NCI-H2196 (cell line): ENCODE results near the gene CNTN6.

ENCODE experiments used
- DNase-seq: peaks from one replicate; lab custom pipeline; 2025; ENCODE audit not compliant: unreplicated experiment; lab: John Stamatoyannopoulos, UW

The CNTN6 gene

GRCh38 chr3:1171320-1171719 is 78.5 kb downstream of the CNTN6 start:
- DNase-seq: no peak

GRCh38 chr3:1172644-1173043 is 79.8 kb downstream of the CNTN6 start:
- DNase-seq: no peak

GRCh38 chr3:1179146-1179545 is 86.3 kb downstream of the CNTN6 start:
- no peak for DNase-seq

- DNase-seq: no peak
Observed at GRCh38 chr3:1183320-1184048, 90.7 kb downstream of the CNTN6 start.

- DNase-seq: no peak
Observed at GRCh38 chr3:1190569-1190968, 97.7 kb downstream of the CNTN6 start.

- no peak for DNase-seq
Observed at GRCh38 chr3:1191026-1191425, 98.2 kb downstream of the CNTN6 start.

- no peak for DNase-seq
Observed at GRCh38 chr3:1195947-1196346, 103.1 kb downstream of the CNTN6 start.

- DNase-seq: no peak
Observed at GRCh38 chr3:1197051-1197450, 104.2 kb downstream of the CNTN6 start.

- DNase-seq: no peak
Observed at GRCh38 chr3:1200371-1200770, 107.5 kb downstream of the CNTN6 start.

- DNase-seq: no peak
Observed at GRCh38 chr3:1207904-1208303, 115.1 kb downstream of the CNTN6 start.

GRCh38 chr3:1214933-1215332 is 122.1 kb downstream of the CNTN6 start:
- DNase-seq: no peak

- no peak for DNase-seq
Observed at GRCh38 chr3:1216856-1217255, 124.0 kb downstream of the CNTN6 start.

- no peak for DNase-seq
Observed at GRCh38 chr3:1227111-1227510, 134.3 kb downstream of the CNTN6 start.

GRCh38 chr3:1228289-1228688 is 135.5 kb downstream of the CNTN6 start:
- no peak for DNase-seq

GRCh38 chr3:1230920-1231319 is 138.1 kb downstream of the CNTN6 start:
- DNase-seq: no peak

GRCh38 chr3:1232276-1232675 is 139.5 kb downstream of the CNTN6 start:
- DNase-seq: no peak

- no peak for DNase-seq
Observed at GRCh38 chr3:1235526-1236120, 142.8 kb downstream of the CNTN6 start.

- DNase-seq: no peak
Observed at GRCh38 chr3:1251282-1252060, 158.6 kb downstream of the CNTN6 start.

- no peak for DNase-seq
Observed at GRCh38 chr3:1252061-1252430, 159.2 kb downstream of the CNTN6 start.

- DNase-seq: no peak
Observed at GRCh38 chr3:1262246-1262645, 169.4 kb downstream of the CNTN6 start.

- no peak for DNase-seq
Observed at GRCh38 chr3:1263121-1263520, 170.3 kb downstream of the CNTN6 start.

- no peak for DNase-seq
Observed at GRCh38 chr3:1269808-1270207, 177.0 kb downstream of the CNTN6 start.
